ENCODE results near the gene ENPP6.

Gene ENPP6

GRCh38 chr4:184167576-184167975 lies 50.1 kb downstream of the ENPP6 start:
- H3K27ac ChIP-seq (ENCODE audit: low read length): no peak overlapping the region
- no peak overlapping the region for H3K4me3 ChIP-seq (ENCODE audit: low read length)
- no CpG with 5 or more reads among the region's 9 CpGs for WGBS (ENCODE audit: insufficient coverage, insufficient read length)
- H3K27me3 ChIP-seq (ENCODE audit: control insufficient read depth, insufficient read depth, low read length): no peaks in the 10 kb centered on the region
- no peaks in the 10 kb centered on the region for H3K9me3 ChIP-seq (ENCODE audit: control insufficient read depth, insufficient read depth, low read length)
- no peaks in the 10 kb centered on the region for H3K36me3 ChIP-seq (ENCODE audit: control insufficient read depth, insufficient read depth, low read length)
- peaks cover 8% of the 10 kb centered on the region; the same call in 1 of the 2 replicates for H3K4me1 ChIP-seq (ENCODE audit: control insufficient read depth, insufficient read depth, low read length)
- no peak for DNase-seq (ENCODE audit: low read depth, low spot score)

GRCh38 chr4:184166736-184167135 lies 50.9 kb downstream of the ENPP6 start:
- no CpG with 5 or more reads among the region's 6 CpGs for WGBS (ENCODE audit: insufficient coverage, insufficient read length)
- no peaks in the 10 kb centered on the region for H3K27me3 ChIP-seq (ENCODE audit: control insufficient read depth, insufficient read depth, low read length)
- H3K4me1 ChIP-seq (ENCODE audit: control insufficient read depth, insufficient read depth, low read length): peaks cover 8% of the 10 kb centered on the region; the same call in 1 of the 2 replicates
- DNase-seq (ENCODE audit: low read depth, low spot score): no peak
- H3K9me3 ChIP-seq (ENCODE audit: control insufficient read depth, insufficient read depth, low read length): no peaks in the 10 kb centered on the region
- no peaks in the 10 kb centered on the region for H3K36me3 ChIP-seq (ENCODE audit: control insufficient read depth, insufficient read depth, low read length)
- H3K27ac ChIP-seq (ENCODE audit: low read length): no peak overlapping the region
- H3K4me3 ChIP-seq (ENCODE audit: low read length): no peak overlapping the region

- H3K27me3 ChIP-seq (ENCODE audit: control insufficient read depth, insufficient read depth, low read length): no peaks in the 10 kb centered on the region
- peaks cover 7% of the 10 kb centered on the region; the same call in 1 of the 2 replicates for H3K4me1 ChIP-seq (ENCODE audit: control insufficient read depth, insufficient read depth, low read length)
- DNase-seq (ENCODE audit: low read depth, low spot score): no peak
- WGBS (ENCODE audit: insufficient coverage, insufficient read length): no CpG with 5 or more reads among the region's 8 CpGs
- no peak overlapping the region for H3K4me3 ChIP-seq (ENCODE audit: low read length)
- no peaks in the 10 kb centered on the region for H3K36me3 ChIP-seq (ENCODE audit: control insufficient read depth, insufficient read depth, low read length)
- no peak overlapping the region for H3K27ac ChIP-seq (ENCODE audit: low read length)
- H3K9me3 ChIP-seq (ENCODE audit: control insufficient read depth, insufficient read depth, low read length): no peaks in the 10 kb centered on the region
Measured at GRCh38 chr4:184165291-184165690, 52.4 kb downstream of the ENPP6 start.

GRCh38 chr4:184163813-184164212 lies 53.9 kb downstream of the ENPP6 start:
- Histone ChIP-seq H3K4me1 (ENCODE audit: control insufficient read depth, insufficient read depth, low read length) (peaks cover 7% of the 10 kb centered on the region; the same call in 1 of the 2 replicates), H3K9me3 (ENCODE audit: control insufficient read depth, insufficient read depth, low read length) (no peaks in the 10 kb centered on the region), H3K27me3 (ENCODE audit: control insufficient read depth, insufficient read depth, low read length) (no peaks in the 10 kb centered on the region), H3K4me3 (ENCODE audit: low read length) (no peak overlapping the region), H3K27ac (ENCODE audit: low read length) (no peak overlapping the region), H3K36me3 (ENCODE audit: control insufficient read depth, insufficient read depth, low read length) (no peaks in the 10 kb centered on the region)
- DNase-seq (ENCODE audit: low read depth, low spot score): no peak
- WGBS (ENCODE audit: insufficient coverage, insufficient read length): no CpG with 5 or more reads among the region's 8 CpGs

GRCh38 chr4:184162596-184162995 lies 55.1 kb downstream of the ENPP6 start:
- Histone ChIP-seq H3K27me3 (ENCODE audit: control insufficient read depth, insufficient read depth, low read length) (no peaks in the 10 kb centered on the region), H3K36me3 (ENCODE audit: control insufficient read depth, insufficient read depth, low read length) (no peaks in the 10 kb centered on the region), H3K4me1 (ENCODE audit: control insufficient read depth, insufficient read depth, low read length) (peaks cover 7% of the 10 kb centered on the region; the same call in 1 of the 2 replicates), H3K9me3 (ENCODE audit: control insufficient read depth, insufficient read depth, low read length) (no peaks in the 10 kb centered on the region), H3K4me3 (ENCODE audit: low read length) (no peak overlapping the region), H3K27ac (ENCODE audit: low read length) (no peak overlapping the region)
- no CpG with 5 or more reads among the region's 5 CpGs for WGBS (ENCODE audit: insufficient coverage, insufficient read length)
- DNase-seq (ENCODE audit: low read depth, low spot score): no peak

- no peak overlapping the region for H3K4me3 ChIP-seq (ENCODE audit: low read length)
- no peaks in the 10 kb centered on the region for H3K9me3 ChIP-seq (ENCODE audit: control insufficient read depth, insufficient read depth, low read length)
- H3K27ac ChIP-seq (ENCODE audit: low read length): no peak overlapping the region
- no peaks in the 10 kb centered on the region for H3K4me1 ChIP-seq (ENCODE audit: control insufficient read depth, insufficient read depth, low read length)
- H3K36me3 ChIP-seq (ENCODE audit: control insufficient read depth, insufficient read depth, low read length): no peaks in the 10 kb centered on the region
- DNase-seq (ENCODE audit: low read depth, low spot score): no peak
- 100% methylated on average over 1 of the region's 2 CpGs for WGBS (ENCODE audit: insufficient coverage, insufficient read length)
- H3K27me3 ChIP-seq (ENCODE audit: control insufficient read depth, insufficient read depth, low read length): no peaks in the 10 kb centered on the region
Measured at GRCh38 chr4:184157322-184157721, 60.4 kb downstream of the ENPP6 start.

- Histone ChIP-seq H3K27ac (ENCODE audit: low read length) (no peak overlapping the region), H3K4me3 (ENCODE audit: low read length) (no peak overlapping the region)
- no CpG with 5 or more reads among the region's 10 CpGs for WGBS (ENCODE audit: insufficient coverage, insufficient read length)
Measured at GRCh38 chr4:184156163-184156920, 61.3 kb downstream of the ENPP6 start.

GRCh38 chr4:184154199-184154598 lies 63.5 kb downstream of the ENPP6 start:
- no peaks in the 10 kb centered on the region for H3K9me3 ChIP-seq (ENCODE audit: control insufficient read depth, insufficient read depth, low read length)
- no peaks in the 10 kb centered on the region for H3K27me3 ChIP-seq (ENCODE audit: control insufficient read depth, insufficient read depth, low read length)
- no peaks in the 10 kb centered on the region for H3K4me1 ChIP-seq (ENCODE audit: control insufficient read depth, insufficient read depth, low read length)
- no peak overlapping the region for H3K4me3 ChIP-seq (ENCODE audit: low read length)
- H3K36me3 ChIP-seq (ENCODE audit: control insufficient read depth, insufficient read depth, low read length): no peaks in the 10 kb centered on the region
- no peak for DNase-seq (ENCODE audit: low read depth, low spot score)
- no peak overlapping the region for H3K27ac ChIP-seq (ENCODE audit: low read length)
- no CpG with 5 or more reads among the region's 7 CpGs for WGBS (ENCODE audit: insufficient coverage, insufficient read length)

More at GRCh38 chr4:184156163-184156920, 61.3 kb downstream of the ENPP6 start:
- Histone ChIP-seq H3K9me3 (ENCODE audit: control insufficient read depth, insufficient read depth, low read length) (no peaks in the 10 kb centered on the region), H3K4me1 (ENCODE audit: control insufficient read depth, insufficient read depth, low read length) (no peaks in the 10 kb centered on the region), H3K36me3 (ENCODE audit: control insufficient read depth, insufficient read depth, low read length) (no peaks in the 10 kb centered on the region), H3K27me3 (ENCODE audit: control insufficient read depth, insufficient read depth, low read length) (no peaks in the 10 kb centered on the region)
- DNase-seq (ENCODE audit: low read depth, low spot score): no peak

GRCh38 chr4:184153781-184154180 lies 63.9 kb downstream of the ENPP6 start:
- DNase-seq (ENCODE audit: low read depth, low spot score): no peak
- H3K27me3 ChIP-seq (ENCODE audit: control insufficient read depth, insufficient read depth, low read length): no peaks in the 10 kb centered on the region
- H3K4me3 ChIP-seq (ENCODE audit: low read length): no peak overlapping the region

GRCh38 chr4:184151988-184152485 lies 65.6 kb downstream of the ENPP6 start:
- DNase-seq (ENCODE audit: low read depth, low spot score): no peak
- H3K27me3 ChIP-seq (ENCODE audit: control insufficient read depth, insufficient read depth, low read length): no peaks in the 10 kb centered on the region
- no peak overlapping the region for H3K4me3 ChIP-seq (ENCODE audit: low read length)
- H3K4me1 ChIP-seq (ENCODE audit: control insufficient read depth, insufficient read depth, low read length): no peaks in the 10 kb centered on the region; the same call in 1 of the 2 replicates
- no peaks in the 10 kb centered on the region for H3K9me3 ChIP-seq (ENCODE audit: control insufficient read depth, insufficient read depth, low read length)
- WGBS (ENCODE audit: insufficient coverage, insufficient read length): no CpG with 5 or more reads among the region's 13 CpGs
- H3K36me3 ChIP-seq (ENCODE audit: control insufficient read depth, insufficient read depth, low read length): no peaks in the 10 kb centered on the region
- H3K27ac ChIP-seq (ENCODE audit: low read length): no peak overlapping the region

More at GRCh38 chr4:184153781-184154180, 63.9 kb downstream of the ENPP6 start:
- no peak overlapping the region for H3K27ac ChIP-seq (ENCODE audit: low read length)
- no CpG with 5 or more reads among the region's 5 CpGs for WGBS (ENCODE audit: insufficient coverage, insufficient read length)
- no peaks in the 10 kb centered on the region for H3K36me3 ChIP-seq (ENCODE audit: control insufficient read depth, insufficient read depth, low read length)
- no peaks in the 10 kb centered on the region for H3K9me3 ChIP-seq (ENCODE audit: control insufficient read depth, insufficient read depth, low read length)
- no peaks in the 10 kb centered on the region for H3K4me1 ChIP-seq (ENCODE audit: control insufficient read depth, insufficient read depth, low read length)

Data from iPS DF 6.9 (cell line).